ENCODE data around the gene SKAP1.

DNA sequence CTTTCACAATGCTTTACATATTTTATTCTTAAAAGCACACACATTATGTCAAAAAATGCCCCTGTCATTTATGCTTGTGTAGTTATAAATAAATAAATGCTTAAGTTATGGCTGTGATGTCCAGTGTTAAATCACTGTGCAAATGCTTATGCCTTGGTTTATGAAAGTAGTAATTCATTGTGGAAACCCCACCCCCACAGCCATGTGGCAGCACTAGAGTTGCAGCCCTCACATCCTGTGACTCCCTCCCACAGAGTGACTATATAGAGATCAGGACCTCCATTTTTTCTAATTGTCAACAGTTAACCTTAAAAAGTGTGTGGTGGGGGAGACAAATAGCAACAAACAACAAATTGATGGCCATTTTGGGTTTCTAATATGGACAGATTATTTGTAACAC lies 2.4 kb downstream of the SKAP1 start:
- TF ChIP-seq, protein P1, sequence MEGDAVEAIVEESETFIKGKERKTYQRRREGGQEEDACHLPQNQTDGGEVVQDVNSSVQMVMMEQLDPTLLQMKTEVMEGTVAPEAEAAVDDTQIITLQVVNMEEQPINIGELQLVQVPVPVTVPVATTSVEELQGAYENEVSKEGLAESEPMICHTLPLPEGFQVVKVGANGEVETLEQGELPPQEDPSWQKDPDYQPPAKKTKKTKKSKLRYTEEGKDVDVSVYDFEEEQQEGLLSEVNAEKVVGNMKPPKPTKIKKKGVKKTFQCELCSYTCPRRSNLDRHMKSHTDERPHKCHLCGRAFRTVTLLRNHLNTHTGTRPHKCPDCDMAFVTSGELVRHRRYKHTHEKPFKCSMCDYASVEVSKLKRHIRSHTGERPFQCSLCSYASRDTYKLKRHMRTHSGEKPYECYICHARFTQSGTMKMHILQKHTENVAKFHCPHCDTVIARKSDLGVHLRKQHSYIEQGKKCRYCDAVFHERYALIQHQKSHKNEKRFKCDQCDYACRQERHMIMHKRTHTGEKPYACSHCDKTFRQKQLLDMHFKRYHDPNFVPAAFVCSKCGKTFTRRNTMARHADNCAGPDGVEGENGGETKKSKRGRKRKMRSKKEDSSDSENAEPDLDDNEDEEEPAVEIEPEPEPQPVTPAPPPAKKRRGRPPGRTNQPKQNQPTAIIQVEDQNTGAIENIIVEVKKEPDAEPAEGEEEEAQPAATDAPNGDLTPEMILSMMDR (IDR thresholded peaks at IDR 0.05) = no peak
- no peak for TF ChIP-seq POLR2A (IDR thresholded peaks at IDR 0.05)
- no peak for TF ChIP-seq EP300 (IDR thresholded peaks at IDR 0.05)

All from ovary (tissue), 3 donors.